Breast epithelium (tissue), 4 donors: ENCODE results near the gene DGKB. TPM values are rescaled to one million over a fixed set of nuclear protein-coding genes. Genes with fewer than 3 reads are reported as not detected.

Experiments
- DNase-seq, 2 donors: peaks; one replicate each; pipeline ENCODE4 v3.0.0-alpha.2; 2019; ENCODE audit warnings: low spot score in 2 of 2
- H3K27ac ChIP-seq, 2 donors: fragments of 200-600 bp; sonication (generic) in 1 of 2; one replicate each; pipeline ENCODE4 v1.5.1; 2016 to 2019; ENCODE audit warnings: mild to moderate bottlenecking in 1 of 2
- H3K27me3 ChIP-seq, 2 donors: fragments of 200-600 bp; sonication (generic) in 1 of 2; one replicate each; pipeline versions ENCODE4 v1.5.1 to v1.6.0; 2017 to 2019; ENCODE audit warnings: control low read depth in 1 of 2, mild to moderate bottlenecking in 1 of 2
- H3K36me3 ChIP-seq: fragments of 200-600 bp; one replicate; pipeline ENCODE4 v1.5.1; 2019
- H3K4me1 ChIP-seq, 2 donors: fragments of 200-600 bp; sonication (generic); one replicate each; pipeline ENCODE4 v1.5.1; 2016 to 2019; ENCODE audit warnings: control low read depth in 1 of 2
- H3K4me3 ChIP-seq, 3 donors: fragments of 200-600 bp; sonication (generic); 1 replicate in 2 of 3; 2 replicates in 1 of 3; pipeline ENCODE4 v1.5.1; 2016 to 2019; ENCODE audit warnings: mild to moderate bottlenecking in 3 of 3, moderate library complexity in 2 of 3
- H3K9me3 ChIP-seq, 2 donors: fragments of 200-600 bp; sonication (generic) in 1 of 2; one replicate each; pipeline ENCODE4 v1.5.1; 2016 to 2019; ENCODE audit warnings: control low read depth in 1 of 2
- POLR2A ChIP-seq: fragments of 450-650 bp; IDR thresholded peaks from one replicate; pipeline ENCODE4 v1.6.1; 2016; ENCODE audit warnings: antibody characterized with exemption, mild to moderate bottlenecking, moderate library complexity
- POLR2AphosphoS5 ChIP-seq, 3 donors: sonication (generic); formaldehyde crosslinking; IDR thresholded peaks; one replicate each; pipeline ENCODE4 v1.6.1; 2017; ENCODE audit warnings: antibody characterized with exemption in 3 of 3
- intact Hi-C: fragments of 100-400 bp; cut with DNase I; formaldehyde crosslinking; loops from one replicate; pipeline ENCODE4 v1.15.1; 2023; ENCODE audit warnings: low total_unique reads
- total RNA-seq, 3 donors: library from RNA; depleted of rRNA; stranded (reverse); fragments of >200 nt; gene quantifications; one replicate each; pipeline ENCODE4 v1.1.0, GENCODE V29; 2016
- TF ChIP-seq, protein P1 (sequence below), 3 donors: fragments of 450-650 bp; IDR thresholded peaks; one replicate each; pipeline ENCODE4 v1.5.1; 2016 to 2017; ENCODE audit warnings: antibody characterized with exemption in 3 of 3, mild to moderate bottlenecking in 3 of 3, moderate library complexity in 3 of 3

Gene DGKB
- total RNA-seq, 3 donors from 2014 or later: 0.16 to 0.44 (median 0.33) TPM

DNA sequence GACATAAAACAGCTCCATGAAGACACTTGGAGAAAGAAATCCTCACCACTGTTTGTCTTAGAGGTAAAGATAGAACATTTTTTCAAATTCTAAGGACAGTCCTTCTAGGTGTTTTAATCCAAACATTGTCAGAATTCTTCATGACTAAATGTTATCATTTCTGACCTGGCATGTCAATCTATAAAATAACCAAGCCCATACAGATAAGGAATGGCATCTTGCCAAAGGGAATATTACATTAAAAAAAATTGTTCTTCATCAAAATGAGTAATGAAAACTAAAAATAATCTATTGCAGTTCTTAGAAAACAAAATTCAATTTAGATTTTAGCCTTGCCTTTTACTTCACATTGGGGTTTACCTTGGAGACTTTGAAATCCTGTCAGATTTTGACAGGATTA lies 33.6 kb downstream of the DGKB start:
- Histone ChIP-seq H3K4me1 (no peaks in the 10 kb centered on the region), H3K27me3 (no peaks in the 10 kb centered on the region), H3K36me3 (no peaks in the 10 kb centered on the region), H3K4me3 (no peak overlapping the region), H3K9me3 (no peaks in the 10 kb centered on the region), H3K27ac (no peak overlapping the region)
- DNase-seq: no peak
- intact Hi-C loops: no loop called here
- TF ChIP-seq, protein P1, sequence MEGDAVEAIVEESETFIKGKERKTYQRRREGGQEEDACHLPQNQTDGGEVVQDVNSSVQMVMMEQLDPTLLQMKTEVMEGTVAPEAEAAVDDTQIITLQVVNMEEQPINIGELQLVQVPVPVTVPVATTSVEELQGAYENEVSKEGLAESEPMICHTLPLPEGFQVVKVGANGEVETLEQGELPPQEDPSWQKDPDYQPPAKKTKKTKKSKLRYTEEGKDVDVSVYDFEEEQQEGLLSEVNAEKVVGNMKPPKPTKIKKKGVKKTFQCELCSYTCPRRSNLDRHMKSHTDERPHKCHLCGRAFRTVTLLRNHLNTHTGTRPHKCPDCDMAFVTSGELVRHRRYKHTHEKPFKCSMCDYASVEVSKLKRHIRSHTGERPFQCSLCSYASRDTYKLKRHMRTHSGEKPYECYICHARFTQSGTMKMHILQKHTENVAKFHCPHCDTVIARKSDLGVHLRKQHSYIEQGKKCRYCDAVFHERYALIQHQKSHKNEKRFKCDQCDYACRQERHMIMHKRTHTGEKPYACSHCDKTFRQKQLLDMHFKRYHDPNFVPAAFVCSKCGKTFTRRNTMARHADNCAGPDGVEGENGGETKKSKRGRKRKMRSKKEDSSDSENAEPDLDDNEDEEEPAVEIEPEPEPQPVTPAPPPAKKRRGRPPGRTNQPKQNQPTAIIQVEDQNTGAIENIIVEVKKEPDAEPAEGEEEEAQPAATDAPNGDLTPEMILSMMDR (IDR thresholded peaks at IDR 0.05): no peak
- no peak for TF ChIP-seq POLR2AphosphoS5 (IDR thresholded peaks at IDR 0.05)
- no peak for TF ChIP-seq POLR2A

DNA sequence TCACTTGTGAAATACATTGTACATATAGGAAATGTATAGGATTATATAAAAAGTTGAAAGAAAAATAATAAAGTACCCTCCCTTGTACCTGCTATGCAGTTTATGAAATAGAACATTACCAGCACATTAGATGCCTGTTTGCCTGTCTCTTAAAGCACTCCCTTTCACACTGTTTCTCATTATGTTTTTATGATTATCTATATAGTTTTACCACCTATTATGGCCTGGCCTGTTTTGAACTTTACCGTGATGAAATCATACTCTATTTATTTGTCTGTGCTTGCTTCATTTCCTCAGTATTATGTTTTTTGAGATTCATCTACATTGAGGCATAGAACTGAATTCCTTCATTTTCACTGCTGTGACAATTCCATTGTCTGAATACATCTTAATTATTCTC lies 41.1 kb downstream of the DGKB start:
- TF ChIP-seq POLR2AphosphoS5 (IDR thresholded peaks at IDR 0.05): no peak
- no peak for TF ChIP-seq POLR2A
- TF ChIP-seq, protein P1 (IDR thresholded peaks at IDR 0.05): no peak
- Histone ChIP-seq H3K4me1 (no peaks in the 10 kb centered on the region), H3K4me3 (no peak overlapping the region), H3K9me3 (no peaks in the 10 kb centered on the region), H3K27ac (no peak overlapping the region), H3K27me3 (no peaks in the 10 kb centered on the region), H3K36me3 (no peaks in the 10 kb centered on the region)
- intact Hi-C loops: no loop called here
- DNase-seq: no peak

DNA sequence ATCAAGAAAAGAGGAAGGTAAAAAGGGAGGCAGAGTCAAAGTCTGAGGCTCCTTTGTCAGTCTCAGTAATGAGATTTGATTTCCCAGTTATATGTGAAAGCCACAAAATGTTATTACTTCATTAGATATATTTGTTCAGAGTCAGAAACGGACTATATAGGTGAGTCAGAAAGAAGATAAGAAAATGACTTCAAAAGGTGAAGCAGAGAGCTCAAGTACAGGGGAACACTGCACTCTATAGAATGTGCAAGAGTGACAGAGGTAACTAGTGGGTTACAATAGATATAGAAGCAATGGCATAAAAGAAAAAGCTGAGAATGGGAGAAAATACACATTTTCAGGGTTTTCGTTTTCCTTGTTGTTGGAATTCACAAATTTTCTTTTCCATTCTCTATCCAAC lies 43.3 kb downstream of the DGKB start:
- DNase-seq: no peak
- Histone ChIP-seq H3K27me3 (no peaks in the 10 kb centered on the region), H3K4me3 (no peak overlapping the region), H3K36me3 (no peaks in the 10 kb centered on the region), H3K9me3 (no peaks in the 10 kb centered on the region), H3K4me1 (no peaks in the 10 kb centered on the region), H3K27ac (no peak overlapping the region)
- no peak for TF ChIP-seq POLR2A
- TF ChIP-seq, protein P1 (IDR thresholded peaks at IDR 0.05): no peak
- no peak for TF ChIP-seq POLR2AphosphoS5 (IDR thresholded peaks at IDR 0.05)
- intact Hi-C loops: no loop called here

DNA sequence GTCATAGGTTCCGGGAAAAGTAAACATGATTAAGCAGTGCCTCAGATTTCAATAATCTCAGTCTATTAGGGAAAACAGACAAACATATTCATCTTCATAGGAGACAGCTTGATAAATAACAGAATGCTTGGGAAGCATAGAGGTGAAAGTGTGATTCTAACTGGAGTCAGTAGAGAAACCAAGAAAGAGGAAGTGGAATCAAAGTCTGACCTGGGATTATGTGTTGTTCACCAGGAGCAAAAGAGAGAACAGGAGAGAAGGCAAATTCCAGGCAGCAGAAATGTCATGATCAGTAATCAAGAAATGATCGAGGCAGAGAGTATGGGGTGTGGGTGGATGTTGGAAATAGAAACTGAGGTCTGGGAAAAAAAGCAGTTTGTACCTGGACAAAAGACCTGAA lies 43.7 kb downstream of the DGKB start:
- no peaks in the 10 kb centered on the region for H3K27me3 ChIP-seq
- H3K36me3 ChIP-seq: no peaks in the 10 kb centered on the region
- no peak overlapping the region for H3K27ac ChIP-seq
- no peak overlapping the region for H3K4me3 ChIP-seq
- intact Hi-C loops: no loop called here
- no peaks in the 10 kb centered on the region for H3K4me1 ChIP-seq
- no peak for DNase-seq
- TF ChIP-seq, protein P1 (IDR thresholded peaks at IDR 0.05): no peak
- TF ChIP-seq POLR2AphosphoS5 (IDR thresholded peaks at IDR 0.05) (no peak), POLR2A (no peak)
- H3K9me3 ChIP-seq: no peaks in the 10 kb centered on the region

DNA sequence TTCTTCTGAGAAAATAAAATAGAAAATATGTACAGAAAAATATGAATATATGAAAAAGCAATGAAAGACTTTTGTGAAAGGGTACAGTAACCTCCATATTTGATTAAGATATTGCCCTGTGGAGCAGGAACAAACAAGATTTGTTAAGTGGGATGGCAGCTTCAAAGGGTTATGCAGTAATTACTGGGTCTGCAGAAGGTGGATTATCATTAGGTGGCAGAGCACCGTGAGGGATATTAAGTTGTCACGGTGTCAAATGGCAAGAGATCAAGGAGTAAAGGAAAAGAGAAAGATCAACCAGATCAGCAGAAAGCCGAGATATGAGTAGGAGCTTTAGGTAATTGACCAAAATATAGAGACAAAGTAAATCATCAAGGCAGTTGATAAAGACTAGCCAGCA lies 44.1 kb downstream of the DGKB start:
- Histone ChIP-seq H3K36me3 (no peaks in the 10 kb centered on the region), H3K27ac (no peak overlapping the region), H3K4me3 (no peak overlapping the region), H3K9me3 (no peaks in the 10 kb centered on the region), H3K4me1 (no peaks in the 10 kb centered on the region), H3K27me3 (no peaks in the 10 kb centered on the region)
- intact Hi-C loops: no loop called here
- TF ChIP-seq POLR2A (no peak), POLR2AphosphoS5 (IDR thresholded peaks at IDR 0.05) (no peak)
- TF ChIP-seq, protein P1 (IDR thresholded peaks at IDR 0.05): no peak
- no peak for DNase-seq
